Fibroblast of mammary gland (primary cell): ENCODE measurements around the gene SIX2.

Source experiments
- DNase-seq: peaks from one replicate; pipeline ENCODE4 v3.0.0-alpha.2; 2010; ENCODE audit warnings: low read depth
- H3K4me3 ChIP-seq: 2 replicates; pipeline ENCODE4 v1.5.1; 2011; ENCODE audit warnings: low read depth, mild to moderate bottlenecking, low read length, moderate library complexity; ENCODE audit not compliant: control insufficient read depth
- TF ChIP-seq, protein P1 (sequence below): conservative IDR thresholded peaks from 2 replicates; pipeline ENCODE4 v1.5.1; 2011; ENCODE audit warnings: low read depth, low read length, inconsistent platforms; ENCODE audit not compliant: control insufficient read depth, insufficient read depth

The SIX2 gene

DNA sequence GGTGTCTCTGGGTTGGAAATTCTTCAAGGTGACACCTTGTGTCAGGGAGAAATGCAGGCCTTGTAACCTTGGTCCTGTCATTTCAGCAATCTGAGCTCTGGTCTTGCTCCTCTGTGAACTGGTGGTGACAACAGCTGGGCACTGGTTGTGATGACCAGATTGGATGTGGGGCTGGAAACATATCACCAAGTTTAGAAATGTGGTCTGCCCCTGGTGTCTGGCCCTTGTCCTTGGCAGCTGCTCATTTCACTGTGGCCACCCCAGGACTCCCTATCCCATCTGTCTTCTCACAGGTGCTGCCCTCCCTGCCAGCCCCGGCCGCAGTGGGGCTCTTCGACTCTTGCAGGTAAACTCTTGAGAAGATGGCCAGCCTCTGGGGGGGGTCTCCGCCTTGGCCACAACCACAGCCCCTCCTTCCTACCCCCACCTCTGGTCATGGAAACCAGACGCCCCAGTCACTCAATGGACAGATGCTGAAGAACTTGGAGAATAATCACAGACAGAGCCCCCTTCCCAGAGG, 47.0 kb downstream of the SIX2 start:
- TF ChIP-seq, protein P1, sequence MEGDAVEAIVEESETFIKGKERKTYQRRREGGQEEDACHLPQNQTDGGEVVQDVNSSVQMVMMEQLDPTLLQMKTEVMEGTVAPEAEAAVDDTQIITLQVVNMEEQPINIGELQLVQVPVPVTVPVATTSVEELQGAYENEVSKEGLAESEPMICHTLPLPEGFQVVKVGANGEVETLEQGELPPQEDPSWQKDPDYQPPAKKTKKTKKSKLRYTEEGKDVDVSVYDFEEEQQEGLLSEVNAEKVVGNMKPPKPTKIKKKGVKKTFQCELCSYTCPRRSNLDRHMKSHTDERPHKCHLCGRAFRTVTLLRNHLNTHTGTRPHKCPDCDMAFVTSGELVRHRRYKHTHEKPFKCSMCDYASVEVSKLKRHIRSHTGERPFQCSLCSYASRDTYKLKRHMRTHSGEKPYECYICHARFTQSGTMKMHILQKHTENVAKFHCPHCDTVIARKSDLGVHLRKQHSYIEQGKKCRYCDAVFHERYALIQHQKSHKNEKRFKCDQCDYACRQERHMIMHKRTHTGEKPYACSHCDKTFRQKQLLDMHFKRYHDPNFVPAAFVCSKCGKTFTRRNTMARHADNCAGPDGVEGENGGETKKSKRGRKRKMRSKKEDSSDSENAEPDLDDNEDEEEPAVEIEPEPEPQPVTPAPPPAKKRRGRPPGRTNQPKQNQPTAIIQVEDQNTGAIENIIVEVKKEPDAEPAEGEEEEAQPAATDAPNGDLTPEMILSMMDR = no peak
- no peak overlapping the region for H3K4me3 ChIP-seq
- no peak for DNase-seq

DNA sequence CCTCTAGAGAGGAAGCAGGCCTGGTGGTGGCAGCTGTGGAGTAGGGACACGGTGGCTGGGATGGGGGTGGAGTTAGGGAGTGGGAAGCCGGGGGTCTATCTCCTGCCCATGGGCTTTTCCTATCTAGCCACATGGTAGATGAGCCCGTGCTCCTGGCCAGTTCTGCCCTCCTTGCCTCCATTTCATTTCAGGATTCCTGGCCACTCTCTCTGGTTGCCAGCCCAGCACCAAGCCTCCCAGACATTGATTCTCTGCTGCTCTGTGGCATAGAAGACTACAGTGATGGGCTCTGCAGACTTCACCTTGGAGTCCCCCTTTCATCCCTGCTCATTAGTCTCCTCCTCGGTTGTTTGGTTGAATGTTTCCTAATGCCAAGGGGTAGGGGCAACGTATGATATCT, 48.4 kb downstream of the SIX2 start:
- no peak overlapping the region for H3K4me3 ChIP-seq
- TF ChIP-seq, protein P1 = no peak
- DNase-seq = no peak

DNA sequence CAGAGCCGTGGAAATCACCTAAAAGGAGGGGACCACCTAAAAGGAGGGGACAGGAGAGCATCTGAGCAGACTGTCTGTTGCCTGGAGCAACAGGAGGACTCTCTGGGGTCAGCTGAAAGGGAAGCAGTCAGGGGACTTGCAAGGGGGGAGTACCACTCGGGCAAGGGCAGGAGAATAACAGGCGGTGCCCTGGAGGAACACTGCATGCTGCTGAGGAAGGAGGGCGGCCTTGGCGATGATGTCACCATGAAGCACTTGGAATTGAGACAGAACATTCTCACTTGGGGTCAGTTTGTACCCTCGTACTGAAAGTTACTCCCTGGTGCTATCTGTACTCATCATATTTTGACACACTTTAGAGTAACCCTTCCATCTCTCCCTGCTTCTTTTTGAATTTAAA, 49.4 kb downstream of the SIX2 start:
- TF ChIP-seq, protein P1 = no peak
- DNase-seq = peak; percentile 85
- H3K4me3 ChIP-seq = no peak overlapping the region

GRCh38 chr2:44957656-44958327, 51.5 kb downstream of the SIX2 start:
- H3K4me3 ChIP-seq = no peak overlapping the region
- DNase-seq = peak; percentile 67
- TF ChIP-seq, protein P1 = no peak

DNA sequence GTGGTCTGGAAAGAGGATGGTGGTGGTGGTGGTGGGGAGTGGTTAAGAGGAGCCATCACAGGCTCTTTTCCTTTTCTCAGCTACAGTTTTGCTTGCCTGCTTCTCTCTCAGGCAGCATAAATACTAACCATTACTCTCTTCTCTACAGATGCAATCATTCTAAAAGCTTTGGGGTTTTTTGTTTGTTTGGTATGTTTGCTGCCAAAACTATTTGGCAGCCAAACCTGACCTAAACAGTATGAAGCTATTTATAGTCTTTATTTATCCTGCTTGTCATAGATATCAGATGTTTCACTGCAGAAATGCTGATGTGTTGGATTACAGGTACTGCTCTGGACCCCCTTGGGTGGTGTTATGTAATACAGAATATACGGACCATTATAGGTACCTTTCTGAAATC, 52.4 kb downstream of the SIX2 start:
- TF ChIP-seq, protein P1 = no peak
- DNase-seq = peak; percentile 64
- H3K4me3 ChIP-seq = no peak overlapping the region

DNA sequence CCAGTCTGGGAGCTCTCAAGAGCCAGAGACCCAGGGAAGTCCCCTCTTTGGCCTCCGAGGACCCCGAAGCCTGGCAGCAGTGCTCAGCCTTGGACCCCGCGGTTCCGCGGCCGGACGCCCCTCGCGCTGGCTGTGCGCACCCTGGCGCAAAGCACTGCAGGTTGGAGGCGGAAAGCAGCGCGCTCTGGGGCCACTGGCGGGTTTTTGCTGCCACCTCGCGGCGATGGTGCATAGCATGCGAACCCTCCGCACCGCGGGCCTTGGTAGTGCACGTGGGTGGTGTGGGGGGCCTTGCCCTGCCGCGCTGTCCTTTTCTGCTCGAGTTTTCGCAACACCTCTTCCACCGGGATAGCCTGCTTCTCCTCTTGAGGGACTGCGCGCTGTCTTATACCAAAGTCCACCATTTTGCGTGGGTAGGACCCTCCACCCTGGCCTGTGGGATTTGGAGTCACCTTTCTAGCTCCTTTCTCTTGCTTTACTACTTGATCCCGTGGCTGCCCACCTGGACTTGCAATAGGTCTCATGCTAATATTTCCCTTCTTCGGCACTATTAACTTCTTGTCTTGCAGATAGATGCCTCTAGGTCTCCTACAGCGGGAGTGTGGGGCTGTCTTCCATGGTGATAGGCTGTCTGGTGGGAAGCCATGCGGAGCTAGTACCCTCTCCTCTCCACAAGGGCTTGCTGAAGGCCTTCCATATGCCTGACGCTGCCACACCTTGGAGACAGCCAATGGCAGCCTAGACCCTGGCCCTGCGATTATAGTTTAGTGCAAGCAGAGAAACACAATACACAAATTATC, 53.5 kb downstream of the SIX2 start:
- peak overlapping the region; percentile 28 for H3K4me3 ChIP-seq
- TF ChIP-seq, protein P1 = peak; percentile 74
- DNase-seq = peak; percentile 72
